ENCODE results near the gene MND1. TPM values are rescaled to one million over a fixed set of nuclear protein-coding genes. Genes with fewer than 3 reads are reported as not detected.
A peak's percentile ranks its signal among the peaks of the same experiment; 100 is the strongest.

MND1 gene
- total RNA-seq, 2 experiments from 2014 or later, result 0.42 TPM; not detected in 1

DNA sequence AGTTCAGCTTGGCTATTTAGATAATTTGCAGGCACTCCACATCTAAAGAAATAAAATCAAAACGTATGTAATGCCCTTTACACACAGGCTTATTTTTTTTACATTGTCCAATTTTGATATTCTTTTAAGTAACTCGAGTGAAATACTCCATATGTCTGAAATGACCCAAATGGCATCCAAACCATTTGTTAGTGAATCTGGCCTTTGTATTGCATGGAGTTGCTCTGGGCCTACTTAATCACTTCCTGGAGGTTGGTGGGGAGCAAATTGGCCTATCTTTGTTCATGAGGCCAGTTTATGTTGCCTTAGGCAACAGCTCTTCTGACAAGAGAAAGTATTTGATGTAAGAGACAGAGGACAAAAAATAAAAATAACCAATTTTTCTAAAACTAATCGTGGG is 74.1 kb downstream of the MND1 start:
- no peaks in the 10 kb centered on the region for H3K27me3 ChIP-seq (ENCODE audit: control insufficient read depth in 1 of 2, insufficient read depth in 2 of 2, low read length in 2 of 2)
- H3K36me3 Mint-ChIP-seq (ENCODE audit: low read depth), result no peaks in the 10 kb centered on the region
- H3K27ac ChIP-seq (ENCODE audit: low read depth in 1 of 2, low read length in 2 of 2), result no peak overlapping the region
- ChIA-PET POLR2A (no interaction called here), CTCF (no interaction called here)
- DNase-seq (no peak), ATAC-seq (ENCODE audit: poor library complexity) (no peak)
- no peak overlapping the region for H3K4me3 Mint-ChIP-seq
- peaks cover 10% of the 10 kb centered on the region for H3K4me1 Mint-ChIP-seq (ENCODE audit: low read depth)
- H3K27me3 Mint-ChIP-seq, result no peaks in the 10 kb centered on the region
- H3K36me3 ChIP-seq (ENCODE audit: insufficient read depth, low read length), result no peaks in the 10 kb centered on the region
- intact Hi-C loops (cut with DNase I, micrococcal nuclease), result loop anchor here in 1 of 2 experiments (5.0 kb wide), 1 partner anchor 51 kb away; no protein-coding TSS in a partner anchor
- H3K27ac Mint-ChIP-seq, result no peak overlapping the region
- no peak overlapping the region for H3K4me3 ChIP-seq (ENCODE audit: low read length)
- TF ChIP-seq, protein P1, sequence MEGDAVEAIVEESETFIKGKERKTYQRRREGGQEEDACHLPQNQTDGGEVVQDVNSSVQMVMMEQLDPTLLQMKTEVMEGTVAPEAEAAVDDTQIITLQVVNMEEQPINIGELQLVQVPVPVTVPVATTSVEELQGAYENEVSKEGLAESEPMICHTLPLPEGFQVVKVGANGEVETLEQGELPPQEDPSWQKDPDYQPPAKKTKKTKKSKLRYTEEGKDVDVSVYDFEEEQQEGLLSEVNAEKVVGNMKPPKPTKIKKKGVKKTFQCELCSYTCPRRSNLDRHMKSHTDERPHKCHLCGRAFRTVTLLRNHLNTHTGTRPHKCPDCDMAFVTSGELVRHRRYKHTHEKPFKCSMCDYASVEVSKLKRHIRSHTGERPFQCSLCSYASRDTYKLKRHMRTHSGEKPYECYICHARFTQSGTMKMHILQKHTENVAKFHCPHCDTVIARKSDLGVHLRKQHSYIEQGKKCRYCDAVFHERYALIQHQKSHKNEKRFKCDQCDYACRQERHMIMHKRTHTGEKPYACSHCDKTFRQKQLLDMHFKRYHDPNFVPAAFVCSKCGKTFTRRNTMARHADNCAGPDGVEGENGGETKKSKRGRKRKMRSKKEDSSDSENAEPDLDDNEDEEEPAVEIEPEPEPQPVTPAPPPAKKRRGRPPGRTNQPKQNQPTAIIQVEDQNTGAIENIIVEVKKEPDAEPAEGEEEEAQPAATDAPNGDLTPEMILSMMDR (IDR thresholded peaks at IDR 0.05), result no peak
- H3K4me1 ChIP-seq (ENCODE audit: insufficient read depth, low read length), result peaks cover 7% of the 10 kb centered on the region
- no peaks in the 10 kb centered on the region for H3K9me3 ChIP-seq (ENCODE audit: control insufficient read depth in 1 of 2, insufficient read depth in 1 of 2, low read length in 2 of 2)
- no peaks in the 10 kb centered on the region for H3K9me3 Mint-ChIP-seq

DNA sequence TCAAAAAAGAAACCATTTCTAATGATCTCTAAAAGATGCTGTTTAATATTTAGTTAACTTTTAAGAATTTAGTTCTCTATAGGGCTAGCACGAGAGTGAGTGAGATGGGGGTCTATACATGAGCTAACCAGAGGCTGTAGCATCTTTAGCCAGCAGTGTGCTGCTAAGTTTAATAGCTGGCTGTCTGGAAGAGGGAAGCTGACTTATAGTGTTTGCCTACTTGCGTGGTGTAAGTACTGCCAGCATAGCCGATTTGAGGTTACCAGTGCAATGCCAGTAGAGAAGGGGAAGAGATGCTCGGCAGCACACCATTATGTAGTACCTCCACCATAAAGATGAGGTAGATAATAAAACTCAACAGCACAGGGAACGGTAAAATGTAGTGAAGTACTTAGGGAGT is 74.5 kb downstream of the MND1 start:
- Mint-ChIP-seq H3K36me3 (ENCODE audit: low read depth) (no peaks in the 10 kb centered on the region), H3K27ac (no peak overlapping the region)
- no peak overlapping the region for H3K4me3 ChIP-seq (ENCODE audit: low read length)

DNA sequence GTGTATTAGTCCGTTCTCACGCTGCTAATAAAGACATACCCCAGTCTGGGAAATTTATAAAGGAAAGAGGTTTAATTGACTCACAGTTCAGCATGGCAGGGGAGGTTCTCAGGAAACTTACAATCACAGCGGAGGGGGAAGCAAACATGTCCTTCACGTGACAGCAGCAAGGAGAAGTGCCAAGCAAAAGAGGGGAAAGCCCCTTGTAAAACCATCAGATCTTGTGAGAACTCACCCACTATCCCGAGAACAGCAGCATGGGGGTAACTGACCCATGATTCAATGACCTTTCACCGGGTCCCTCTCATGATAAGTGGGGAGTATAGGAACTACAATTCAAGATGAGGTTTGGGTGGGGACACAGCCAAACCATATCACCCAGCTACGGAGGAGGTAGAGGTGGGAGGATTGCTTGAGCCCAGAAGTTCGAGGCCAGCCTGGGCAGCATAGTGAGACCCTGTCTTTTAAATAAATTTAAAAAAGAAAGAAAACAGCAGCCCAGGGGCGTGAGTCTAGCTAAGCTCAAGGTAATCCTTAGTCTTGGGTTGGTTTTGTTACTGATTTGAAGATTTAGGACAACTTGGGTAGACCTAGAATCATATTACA is 75.3 kb downstream of the MND1 start:
- TF ChIP-seq, protein P1 (IDR thresholded peaks at IDR 0.05), result no peak
- H3K9me3 Mint-ChIP-seq, result no peaks in the 10 kb centered on the region
- H3K27ac Mint-ChIP-seq, result no peak overlapping the region
- Histone ChIP-seq H3K27ac (ENCODE audit: low read depth in 1 of 2, low read length in 2 of 2) (no peak overlapping the region), H3K4me3 (ENCODE audit: low read length) (no peak overlapping the region), H3K27me3 (ENCODE audit: control insufficient read depth in 1 of 2, insufficient read depth in 2 of 2, low read length in 2 of 2) (no peaks in the 10 kb centered on the region), H3K9me3 (ENCODE audit: control insufficient read depth in 1 of 2, insufficient read depth in 1 of 2, low read length in 2 of 2) (no peaks in the 10 kb centered on the region), H3K36me3 (ENCODE audit: insufficient read depth, low read length) (no peaks in the 10 kb centered on the region), H3K4me1 (ENCODE audit: insufficient read depth, low read length) (peaks cover 10% of the 10 kb centered on the region)
- H3K36me3 Mint-ChIP-seq (ENCODE audit: low read depth), result no peaks in the 10 kb centered on the region
- peaks cover 16% of the 10 kb centered on the region for H3K4me1 Mint-ChIP-seq (ENCODE audit: low read depth)
- ATAC-seq (ENCODE audit: poor library complexity) (no peak), DNase-seq (peak in 1 of 14 experiments; percentile 16)
- ChIA-PET POLR2A (interaction anchor here (0.9 kb wide), 1 partner anchor 13 kb away, joined by 4 read pairs; no protein-coding TSS in a partner anchor), CTCF (no interaction called here)
- no peaks in the 10 kb centered on the region for H3K27me3 Mint-ChIP-seq
- no peak overlapping the region for H3K4me3 Mint-ChIP-seq
- intact Hi-C loops (cut with DNase I, micrococcal nuclease), result loop anchor here in 1 of 2 experiments (5.0 kb wide), 1 partner anchor 52 kb away; no protein-coding TSS in a partner anchor

More for the DNA sequence above, 74.5 kb downstream of the MND1 start:
- TF ChIP-seq, protein P1 (IDR thresholded peaks at IDR 0.05), result no peak
- intact Hi-C loops (cut with DNase I, micrococcal nuclease), result loop anchor here in 1 of 2 experiments (5.0 kb wide), 1 partner anchor 52 kb away; no protein-coding TSS in a partner anchor
- POLR2A ChIA-PET, result no interaction called here
- H3K4me1 ChIP-seq (ENCODE audit: insufficient read depth, low read length), result peaks cover 7% of the 10 kb centered on the region
- H3K27me3 ChIP-seq (ENCODE audit: control insufficient read depth in 1 of 2, insufficient read depth in 2 of 2, low read length in 2 of 2), result no peaks in the 10 kb centered on the region
- Mint-ChIP-seq H3K9me3 (no peaks in the 10 kb centered on the region), H3K4me3 (no peak overlapping the region), H3K4me1 (ENCODE audit: low read depth) (peaks cover 10% of the 10 kb centered on the region), H3K27me3 (no peaks in the 10 kb centered on the region)
- CTCF ChIA-PET, result no interaction called here
- DNase-seq, result no peak
- no peak for ATAC-seq (ENCODE audit: poor library complexity)
- H3K27ac ChIP-seq (ENCODE audit: low read depth in 1 of 2, low read length in 2 of 2), result no peak overlapping the region
- H3K36me3 ChIP-seq (ENCODE audit: insufficient read depth, low read length), result no peaks in the 10 kb centered on the region
- no peaks in the 10 kb centered on the region for H3K9me3 ChIP-seq (ENCODE audit: control insufficient read depth in 1 of 2, insufficient read depth in 1 of 2, low read length in 2 of 2)

Data from CD4-positive, alpha-beta T cell (primary cell).